C4-2B (cell line): ENCODE data around the gene TPM4.

Experiments
- ZFX ChIP-seq: fragments of 450-650 bp; IDR thresholded peaks from 2 replicates; pipeline ENCODE4 v1.6.1; 2017
- TF ChIP-seq, protein P1 (sequence below): fragments of 450-650 bp; conservative IDR thresholded peaks from 2 replicates; pipeline ENCODE4 v1.5.1; 2017; ENCODE audit warnings: mild to moderate bottlenecking

DNA sequence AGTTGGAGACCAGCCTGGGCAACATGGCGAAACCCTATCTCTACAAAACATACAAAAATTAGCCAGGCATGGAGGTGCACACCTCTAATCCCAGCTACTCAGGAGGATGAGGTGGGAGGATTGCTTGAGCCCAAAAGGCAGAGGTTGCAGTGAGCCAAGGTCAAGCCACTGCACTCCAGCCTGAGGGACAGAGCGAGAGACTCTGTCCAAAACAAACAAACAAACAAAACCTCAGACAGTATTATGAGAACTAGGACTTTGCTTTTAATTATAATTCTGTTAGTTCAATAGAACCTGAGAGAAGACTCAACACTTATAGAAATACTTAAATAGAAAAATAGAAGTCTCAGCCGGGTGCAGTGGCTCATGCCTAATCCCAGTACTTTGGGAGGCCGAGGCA is 31.1 kb upstream of the TPM4 start:
- TF ChIP-seq, protein P1, sequence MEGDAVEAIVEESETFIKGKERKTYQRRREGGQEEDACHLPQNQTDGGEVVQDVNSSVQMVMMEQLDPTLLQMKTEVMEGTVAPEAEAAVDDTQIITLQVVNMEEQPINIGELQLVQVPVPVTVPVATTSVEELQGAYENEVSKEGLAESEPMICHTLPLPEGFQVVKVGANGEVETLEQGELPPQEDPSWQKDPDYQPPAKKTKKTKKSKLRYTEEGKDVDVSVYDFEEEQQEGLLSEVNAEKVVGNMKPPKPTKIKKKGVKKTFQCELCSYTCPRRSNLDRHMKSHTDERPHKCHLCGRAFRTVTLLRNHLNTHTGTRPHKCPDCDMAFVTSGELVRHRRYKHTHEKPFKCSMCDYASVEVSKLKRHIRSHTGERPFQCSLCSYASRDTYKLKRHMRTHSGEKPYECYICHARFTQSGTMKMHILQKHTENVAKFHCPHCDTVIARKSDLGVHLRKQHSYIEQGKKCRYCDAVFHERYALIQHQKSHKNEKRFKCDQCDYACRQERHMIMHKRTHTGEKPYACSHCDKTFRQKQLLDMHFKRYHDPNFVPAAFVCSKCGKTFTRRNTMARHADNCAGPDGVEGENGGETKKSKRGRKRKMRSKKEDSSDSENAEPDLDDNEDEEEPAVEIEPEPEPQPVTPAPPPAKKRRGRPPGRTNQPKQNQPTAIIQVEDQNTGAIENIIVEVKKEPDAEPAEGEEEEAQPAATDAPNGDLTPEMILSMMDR, result no peak
- TF ChIP-seq ZFX, result no peak
